ENCODE measurements around the gene IGFBP7. TPM values are rescaled to one million over a fixed set of nuclear protein-coding genes. Genes with fewer than 3 reads are reported as not detected.

Gene IGFBP7, protein sequence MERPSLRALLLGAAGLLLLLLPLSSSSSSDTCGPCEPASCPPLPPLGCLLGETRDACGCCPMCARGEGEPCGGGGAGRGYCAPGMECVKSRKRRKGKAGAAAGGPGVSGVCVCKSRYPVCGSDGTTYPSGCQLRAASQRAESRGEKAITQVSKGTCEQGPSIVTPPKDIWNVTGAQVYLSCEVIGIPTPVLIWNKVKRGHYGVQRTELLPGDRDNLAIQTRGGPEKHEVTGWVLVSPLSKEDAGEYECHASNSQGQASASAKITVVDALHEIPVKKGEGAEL
- polyA plus RNA-seq (ENCODE audit: insufficient read length in 4 of 4), result 100 to 1,000 TPM; 651 to 699 (median 679) TPM

DNA sequence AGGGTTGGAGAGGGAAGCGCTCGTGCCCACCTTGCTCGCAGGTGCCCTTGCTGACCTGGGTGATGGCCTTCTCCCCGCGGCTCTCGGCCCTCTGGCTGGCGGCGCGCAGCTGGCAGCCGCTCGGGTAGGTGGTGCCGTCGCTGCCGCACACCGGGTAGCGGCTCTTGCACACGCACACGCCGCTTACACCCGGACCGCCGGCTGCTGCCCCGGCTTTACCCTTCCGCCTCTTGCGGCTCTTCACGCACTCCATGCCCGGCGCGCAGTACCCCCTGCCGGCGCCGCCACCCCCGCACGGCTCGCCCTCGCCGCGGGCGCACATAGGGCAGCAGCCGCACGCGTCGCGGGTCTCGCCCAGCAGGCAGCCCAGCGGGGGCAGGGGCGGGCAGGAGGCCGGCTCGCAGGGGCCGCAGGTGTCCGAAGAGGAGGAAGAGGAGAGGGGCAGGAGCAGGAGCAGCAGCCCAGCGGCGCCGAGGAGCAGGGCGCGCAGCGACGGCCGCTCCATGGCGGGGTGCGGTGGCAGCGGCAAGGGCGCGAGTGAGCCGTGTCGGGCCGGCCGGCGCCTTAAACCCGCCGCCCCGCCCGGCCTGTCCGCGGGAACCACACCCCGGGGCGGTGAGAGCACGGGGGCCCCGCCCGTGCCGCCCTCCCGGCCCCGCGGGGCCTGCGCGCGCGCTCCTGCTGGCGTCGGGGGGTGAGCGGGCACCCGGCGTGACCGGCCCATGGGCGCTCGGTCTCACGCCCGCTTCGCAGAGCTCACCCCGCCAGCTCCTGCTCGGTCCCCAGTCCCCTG is at the start of gene IGFBP7:
TSS of gene IGFBP7 (minus strand) at position 539 of the 793 bp plus-strand sequence. CDS start at position 505, 34 bp downstream.
- DNase-seq (ENCODE audit: low read depth in 4 of 4, low spot score in 3 of 4), result no peak

DNA sequence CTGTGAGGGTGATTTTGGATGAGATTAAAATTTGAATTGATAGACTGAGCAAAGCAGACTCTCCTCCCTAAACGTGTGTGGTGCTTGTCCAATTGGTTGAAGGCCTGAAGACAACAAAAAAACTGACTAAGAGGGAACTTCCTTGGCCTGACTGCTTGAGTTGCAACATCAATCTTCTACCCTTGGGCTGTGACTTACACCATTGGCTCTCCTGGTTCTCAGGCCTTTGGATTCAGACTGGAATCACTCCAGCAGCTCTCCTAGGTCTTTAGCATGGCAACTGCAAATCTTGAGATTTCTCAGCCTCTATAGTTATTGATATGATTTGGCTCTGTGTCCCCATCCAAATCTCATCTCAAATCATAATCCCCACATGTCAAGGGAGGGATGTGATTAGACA is 49.7 kb upstream of the IGFBP7 start:
- DNase-seq (ENCODE audit: low read depth in 4 of 4, low spot score in 3 of 4), result no peak

DNA sequence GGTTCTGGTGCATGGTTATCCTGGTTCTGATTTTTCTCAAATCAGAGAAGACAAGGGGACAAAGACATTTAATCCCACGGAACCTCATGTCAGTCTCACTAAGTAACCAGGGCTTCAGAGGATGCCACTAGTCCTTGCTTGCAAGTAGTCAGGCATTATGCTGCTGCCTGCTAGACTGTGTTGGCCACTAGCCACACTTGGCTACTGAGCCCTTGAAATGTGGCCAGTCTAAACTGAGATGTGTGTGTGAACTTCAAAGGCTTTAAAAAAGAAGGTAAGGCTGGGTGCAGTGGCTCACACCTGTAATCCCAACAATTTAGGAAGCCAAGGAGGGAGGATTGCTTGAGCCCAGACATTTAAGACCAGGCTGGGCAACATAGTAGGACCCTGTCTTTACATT is 48.6 kb upstream of the IGFBP7 start:
- no peak for DNase-seq (ENCODE audit: low read depth in 4 of 4, low spot score in 3 of 4)

DNA sequence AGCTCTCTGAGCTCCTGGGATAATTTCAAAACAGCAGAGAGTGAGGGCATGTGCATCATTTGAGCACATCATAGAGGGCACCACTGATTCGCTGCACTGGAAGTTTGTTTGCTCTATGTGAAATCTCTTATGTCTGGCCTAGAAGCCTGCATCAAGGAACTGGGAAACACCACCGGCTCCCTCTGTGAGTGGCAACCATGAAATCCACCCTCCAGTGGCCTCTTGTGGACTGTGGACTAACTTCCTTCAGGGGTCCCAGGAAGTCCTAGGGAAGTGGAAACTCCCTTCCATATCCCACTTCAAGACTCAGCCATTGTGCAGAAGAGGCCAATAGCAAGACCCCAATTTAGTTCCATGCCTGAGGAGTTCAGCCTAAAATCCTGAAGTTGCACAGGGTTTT is 48.0 kb upstream of the IGFBP7 start:
- no peak for DNase-seq (ENCODE audit: low read depth in 4 of 4, low spot score in 3 of 4)

DNA sequence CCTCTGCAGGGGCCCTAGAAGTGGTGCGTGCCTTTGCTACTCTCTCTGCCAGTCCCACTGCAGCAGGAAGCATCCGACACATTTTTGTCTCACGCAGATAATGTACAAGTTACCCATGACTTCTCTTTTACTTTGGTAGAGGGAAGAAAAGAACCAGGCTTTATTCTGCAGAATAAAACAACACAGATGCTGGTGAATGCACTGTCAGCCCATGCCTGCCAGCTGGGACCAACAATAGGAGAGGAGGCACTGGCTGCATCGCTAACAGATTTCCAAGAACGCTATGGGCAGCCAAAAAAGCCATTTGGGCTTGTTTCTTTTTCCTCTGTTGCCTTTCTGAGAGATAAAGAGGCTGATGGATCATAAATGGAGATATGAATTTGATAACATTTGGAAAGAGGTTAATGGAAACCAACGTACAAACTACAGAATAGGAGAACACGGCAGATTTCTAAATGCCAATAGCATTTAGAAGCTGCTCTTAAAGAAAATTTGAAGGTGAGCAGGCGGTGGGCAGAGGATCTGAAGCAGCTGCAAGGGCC is 47.5 kb upstream of the IGFBP7 start:
- DNase-seq (ENCODE audit: low read depth in 4 of 4, low spot score in 3 of 4), result no peak

DNA sequence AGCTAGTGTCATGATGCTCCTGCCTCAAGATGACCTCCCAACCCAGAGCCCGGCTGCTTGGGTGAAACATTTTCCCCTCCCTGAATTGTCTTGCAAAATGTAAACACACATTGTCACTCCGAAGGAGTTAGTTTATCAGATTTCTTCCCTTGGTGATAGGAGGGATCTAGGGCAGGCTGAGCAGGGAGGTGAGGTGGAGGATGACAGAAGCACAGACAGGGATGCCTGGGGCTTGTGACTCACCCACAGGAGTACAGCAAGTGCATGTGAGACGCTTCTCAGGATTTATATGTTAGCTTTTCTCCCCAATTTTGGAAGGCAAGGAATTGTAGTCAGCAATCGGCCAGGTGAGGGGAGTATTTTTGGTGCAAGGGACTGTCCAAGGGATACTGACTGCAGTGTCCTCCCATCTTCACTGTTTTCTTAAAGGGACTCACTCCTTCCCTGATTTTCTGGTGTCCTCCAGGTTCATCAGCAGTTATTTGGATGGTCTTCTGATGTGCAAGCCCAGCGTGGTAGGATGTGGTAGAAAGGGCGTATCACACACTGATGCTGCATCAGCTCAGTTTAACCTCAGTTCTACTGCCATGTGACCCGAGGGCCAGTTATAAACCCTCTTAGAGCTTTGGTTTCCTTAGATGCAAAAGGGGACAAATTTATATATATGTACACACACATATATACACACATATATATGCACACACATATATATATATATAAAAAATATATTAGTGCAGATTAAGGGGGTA is 46.2 kb upstream of the IGFBP7 start:
- DNase-seq (ENCODE audit: low read depth in 4 of 4, low spot score in 3 of 4), result no peak

DNA sequence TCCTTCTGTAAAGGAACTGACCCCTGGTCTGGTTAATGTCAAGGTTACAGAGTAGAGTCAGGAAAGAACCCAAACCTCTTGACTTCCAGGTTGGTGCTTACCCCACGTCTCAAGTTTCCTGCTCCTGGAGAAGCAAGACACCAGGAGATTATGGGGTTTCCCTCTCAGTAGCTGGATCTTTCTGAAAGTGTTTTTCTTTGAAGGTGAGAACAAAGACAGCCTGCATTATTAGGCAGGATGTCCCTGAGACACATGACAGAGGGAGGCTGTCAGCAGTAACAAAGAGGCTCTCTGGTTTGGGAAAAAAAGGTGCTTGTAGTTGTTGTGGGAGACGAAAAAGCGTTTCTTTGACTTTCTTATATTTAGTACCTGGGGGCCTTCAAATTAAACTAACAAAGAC is 44.7 kb upstream of the IGFBP7 start:
- DNase-seq (ENCODE audit: low read depth in 4 of 4, low spot score in 3 of 4), result no peak

DNA sequence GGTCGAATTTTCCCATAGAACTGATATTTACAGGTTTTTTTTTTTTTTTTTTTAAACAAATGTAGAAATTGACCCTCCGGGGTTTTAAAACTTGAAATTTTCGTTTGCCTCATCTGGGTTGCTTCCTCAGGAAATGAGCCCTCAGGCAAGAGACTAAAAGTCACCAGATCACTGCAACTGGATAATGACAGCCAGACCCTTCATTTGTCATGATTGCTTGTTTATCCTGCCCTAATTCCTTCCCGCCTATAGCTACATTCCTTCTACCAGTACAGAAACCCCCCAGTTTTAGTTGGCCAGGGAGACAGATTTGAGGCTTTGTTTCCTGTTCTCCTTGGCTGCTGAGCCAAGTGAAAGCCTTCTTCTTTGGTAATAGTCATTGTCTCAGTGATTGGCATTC is 44.0 kb upstream of the IGFBP7 start:
- no peak for DNase-seq (ENCODE audit: low read depth in 4 of 4, low spot score in 3 of 4)

DNA sequence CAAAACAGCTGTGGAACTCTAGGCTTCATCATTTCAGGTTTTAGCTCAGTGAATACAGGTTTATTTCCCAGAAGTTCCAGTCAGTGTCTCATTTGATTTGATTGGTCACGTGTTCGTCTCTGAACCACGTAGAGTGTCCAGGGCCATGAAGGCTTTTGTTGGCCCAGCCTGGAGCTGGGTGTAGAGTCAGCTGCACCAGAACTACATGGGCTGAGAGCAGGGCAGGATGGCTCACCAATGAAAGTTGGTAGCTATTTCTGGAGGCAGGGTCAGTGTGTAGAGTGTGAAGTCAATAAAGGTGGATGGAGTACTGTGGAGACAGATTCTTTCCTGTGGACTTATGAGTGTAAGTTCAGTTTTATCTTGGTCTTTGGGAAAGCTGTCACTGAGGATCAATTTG is 43.0 kb upstream of the IGFBP7 start:
- no peak for DNase-seq (ENCODE audit: low read depth in 4 of 4, low spot score in 3 of 4)

DNA sequence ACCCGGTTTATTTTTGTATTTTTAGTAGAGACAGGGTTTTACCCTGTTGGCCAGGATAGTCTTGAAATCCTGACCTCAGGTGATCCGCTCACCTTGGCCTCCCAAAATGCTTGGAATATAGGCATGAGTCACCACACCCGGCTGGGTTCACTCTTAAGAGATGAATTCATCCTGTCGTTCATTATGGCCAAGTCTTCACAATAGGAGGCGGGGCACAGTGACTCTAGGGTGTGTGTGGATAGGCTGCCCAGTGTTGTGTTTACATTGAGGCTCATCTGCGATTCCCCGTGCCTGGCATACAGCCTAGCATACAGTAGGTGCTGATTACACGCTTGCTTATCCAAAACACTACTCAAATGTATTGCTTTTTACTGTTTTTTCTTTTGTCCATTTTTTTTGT is 41.3 kb upstream of the IGFBP7 start:
- DNase-seq (ENCODE audit: low read depth in 4 of 4, low spot score in 3 of 4), result no peak

DNA sequence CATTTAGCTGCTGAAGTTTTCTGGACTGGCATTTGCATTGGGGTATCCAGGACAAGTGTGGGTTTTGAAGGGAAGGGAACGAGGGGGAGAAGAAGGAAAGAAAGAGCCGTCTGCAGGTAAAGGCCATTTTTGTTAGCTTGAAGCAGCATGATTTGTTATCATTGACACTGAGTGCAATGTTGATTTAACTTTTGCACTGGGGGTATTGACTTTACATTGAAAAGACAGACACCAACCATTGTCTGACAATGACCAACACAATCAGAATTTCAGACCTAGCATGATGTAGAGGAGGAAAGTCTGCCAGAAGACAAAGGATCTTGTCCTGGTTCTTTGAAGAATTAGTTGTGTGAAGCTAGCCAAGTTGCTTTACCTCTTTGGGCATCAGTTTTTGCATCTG is 39.6 kb upstream of the IGFBP7 start:
- DNase-seq (ENCODE audit: low read depth in 4 of 4, low spot score in 3 of 4), result no peak

DNA sequence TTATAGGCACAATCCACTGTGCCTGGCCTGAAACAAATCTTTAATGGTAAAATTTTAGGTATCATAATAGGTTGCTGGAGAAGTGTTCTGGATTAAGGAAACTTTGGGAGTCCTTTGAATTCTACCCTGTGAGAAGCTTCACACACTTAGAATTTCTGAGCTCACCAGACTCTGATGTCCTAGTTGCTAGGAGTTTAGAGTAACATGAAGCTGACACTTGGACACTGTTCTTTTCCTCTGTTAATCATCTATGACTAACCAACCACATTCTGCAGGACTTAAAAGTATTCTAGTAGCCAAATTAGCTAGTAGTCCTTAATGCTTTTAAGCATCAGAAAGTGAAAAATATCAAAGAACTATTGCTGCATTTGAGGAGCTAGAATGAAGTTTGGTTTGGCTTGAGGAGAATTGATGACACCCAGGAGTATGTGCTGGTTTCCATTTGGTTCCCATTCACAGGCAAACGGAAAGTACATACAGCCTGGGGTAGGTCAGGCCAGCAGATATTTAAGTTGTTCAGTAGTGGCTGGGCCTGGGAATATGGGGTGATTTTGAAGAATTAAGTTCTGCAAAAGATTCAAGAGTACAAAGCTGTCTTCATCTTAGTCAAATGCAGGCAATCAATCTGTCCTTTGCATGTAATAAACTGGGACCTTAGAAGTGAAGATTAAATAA is 38.8 kb upstream of the IGFBP7 start:
- no peak for DNase-seq (ENCODE audit: low read depth in 4 of 4, low spot score in 3 of 4)

DNA sequence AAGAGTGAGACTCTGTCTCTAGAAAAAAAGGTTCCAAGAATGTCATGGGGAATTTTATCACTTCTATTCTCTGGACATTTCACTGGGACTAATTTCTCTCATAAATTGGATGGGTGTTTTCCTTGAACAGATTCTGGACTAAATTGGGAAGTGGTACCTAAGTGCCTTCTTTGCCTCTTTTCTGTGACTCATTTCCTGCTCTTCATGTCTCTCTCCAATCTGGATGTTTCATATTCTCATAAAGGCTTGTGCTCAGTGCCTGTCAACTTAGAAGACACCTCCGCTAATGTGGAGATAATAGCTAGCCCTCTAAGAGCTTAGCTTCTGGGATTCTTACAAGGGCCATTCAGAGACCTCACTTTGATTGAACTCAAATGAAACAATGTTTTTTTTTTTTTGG is 38.0 kb upstream of the IGFBP7 start:
- DNase-seq (ENCODE audit: low read depth in 4 of 4, low spot score in 3 of 4), result no peak

DNA sequence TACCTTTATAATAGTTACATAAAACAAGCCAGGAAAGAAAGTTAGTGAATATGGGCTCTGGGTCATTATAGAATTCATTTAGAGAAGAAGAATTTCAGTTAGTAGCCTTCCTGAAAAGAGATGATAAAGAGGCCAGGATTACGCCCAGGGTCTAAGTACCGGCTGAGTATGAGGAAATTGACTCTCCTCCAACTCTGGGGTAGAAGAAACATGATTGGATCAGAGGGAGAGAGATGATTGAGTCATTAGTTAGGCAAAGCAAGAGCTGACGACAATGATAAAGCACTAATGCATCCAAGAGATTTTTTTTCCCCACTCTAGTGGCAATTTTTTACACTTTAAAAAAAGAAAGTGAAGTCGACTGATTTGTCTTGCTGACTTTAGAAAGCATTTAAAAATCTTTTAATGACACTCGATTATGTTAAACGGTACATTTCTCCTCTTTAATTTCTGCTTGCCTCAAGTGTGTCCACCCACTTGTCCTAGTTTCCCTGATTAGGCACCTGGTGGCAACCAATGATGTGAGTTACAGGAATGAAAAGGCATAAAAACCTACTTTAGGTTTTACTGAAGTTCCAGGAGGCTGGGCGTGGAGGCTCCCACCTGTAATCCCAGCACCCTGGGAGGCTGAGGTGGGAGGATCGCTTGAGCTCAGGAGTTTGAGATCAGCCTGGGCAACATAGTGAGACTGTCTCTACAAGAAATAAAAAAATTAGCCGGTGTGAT is 37.3 kb upstream of the IGFBP7 start:
- DNase-seq (ENCODE audit: low read depth in 4 of 4, low spot score in 3 of 4), result no peak

DNA sequence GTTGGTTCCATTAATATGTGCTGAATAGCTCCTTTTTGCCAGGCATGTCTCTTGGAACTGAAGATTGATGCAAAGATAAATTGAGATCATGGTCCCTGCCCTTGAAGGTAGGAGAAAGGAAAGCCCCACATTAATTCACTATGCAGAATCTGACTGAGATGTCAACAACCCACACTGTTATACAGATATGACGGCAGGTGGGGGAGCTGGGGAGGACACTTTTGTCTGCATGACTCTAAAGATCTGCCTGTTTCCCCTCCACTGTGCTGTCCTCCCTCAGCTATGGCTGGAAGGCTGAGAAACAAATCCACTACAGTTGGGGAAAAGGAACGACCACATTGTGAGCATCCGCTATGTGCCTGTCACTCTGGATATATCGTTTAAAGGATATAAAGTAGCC is 36.3 kb upstream of the IGFBP7 start:
- DNase-seq (ENCODE audit: low read depth in 4 of 4, low spot score in 3 of 4), result no peak

DNA sequence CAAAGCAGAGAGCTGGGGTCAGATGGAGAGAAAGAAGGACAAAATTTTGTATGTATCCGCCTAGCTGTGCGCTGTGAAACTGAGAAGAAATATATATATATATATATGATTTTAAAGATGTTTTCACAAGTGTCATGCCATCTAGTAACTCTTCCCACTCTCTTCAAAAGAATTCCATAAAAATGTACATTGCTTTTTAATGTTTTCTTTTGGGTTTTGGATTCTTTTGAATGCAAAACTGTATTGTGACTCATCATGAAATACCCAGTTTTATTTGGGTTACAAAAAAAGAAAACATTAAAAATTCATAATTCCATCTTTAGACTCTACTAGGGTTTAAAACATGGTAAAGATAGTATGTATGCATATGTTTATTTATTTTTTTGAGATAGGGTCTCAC is 34.3 kb upstream of the IGFBP7 start:
- no peak for DNase-seq (ENCODE audit: low read depth in 4 of 4, low spot score in 3 of 4)

DNA sequence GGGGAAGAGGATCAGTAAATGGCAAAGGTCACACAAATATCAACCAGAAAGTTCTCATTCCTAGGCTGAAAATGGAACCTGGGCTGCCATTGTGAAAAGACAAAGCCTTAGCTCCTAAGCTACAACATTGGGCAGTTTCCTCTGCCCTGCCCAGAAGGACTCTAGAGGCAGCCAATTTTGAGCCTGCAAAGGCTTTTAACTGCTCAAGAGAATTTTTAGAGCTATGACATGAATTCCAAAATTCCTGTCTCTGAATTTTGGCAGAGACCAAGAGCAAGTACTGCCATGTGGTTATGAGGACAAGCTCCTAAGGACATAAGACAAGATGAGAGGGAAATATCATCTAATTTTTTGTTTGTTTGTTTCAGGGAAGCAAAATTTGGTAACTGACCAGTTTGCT is 29.6 kb upstream of the IGFBP7 start:
- no peak for DNase-seq (ENCODE audit: low read depth in 4 of 4, low spot score in 3 of 4)

DNA sequence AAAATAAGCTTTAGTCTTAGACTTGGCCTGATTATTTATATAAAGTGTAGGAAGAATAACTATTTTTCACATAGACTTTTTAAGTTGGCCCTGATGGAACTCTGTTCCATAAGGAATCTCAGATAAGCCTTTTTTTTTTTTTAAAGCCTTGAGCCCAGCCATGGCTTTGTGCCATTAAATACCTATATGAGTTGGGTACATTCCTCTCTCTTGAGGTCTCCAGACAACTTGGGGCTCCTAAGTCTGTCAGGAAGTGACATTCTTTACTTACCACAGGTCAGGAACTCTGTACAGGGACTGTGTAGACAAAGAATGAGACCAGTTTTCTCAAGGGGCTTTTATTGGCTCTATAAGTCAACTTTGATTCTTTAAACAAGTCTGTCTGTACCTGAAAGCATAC is 27.1 kb upstream of the IGFBP7 start:
- DNase-seq (ENCODE audit: low read depth in 4 of 4, low spot score in 3 of 4), result no peak

DNA sequence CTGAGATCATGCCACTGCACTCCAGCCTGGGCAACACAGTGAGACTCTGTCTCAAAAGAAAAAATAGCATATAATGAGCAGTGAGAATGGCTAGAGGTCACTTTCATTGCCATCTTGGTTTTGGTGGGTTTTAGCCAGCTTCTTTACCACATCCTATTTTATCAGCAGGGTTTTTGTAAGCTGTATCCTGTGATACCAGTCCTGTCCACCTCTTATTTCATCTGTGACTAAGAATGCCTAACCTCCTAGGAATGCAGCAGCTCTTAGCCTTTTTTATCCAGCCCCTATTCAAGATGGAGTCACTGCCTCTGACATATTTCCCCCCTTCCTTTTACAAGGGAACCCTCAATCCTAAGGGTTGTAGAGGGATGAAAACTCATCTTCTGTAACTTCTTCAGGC is 26.1 kb upstream of the IGFBP7 start:
- no peak for DNase-seq (ENCODE audit: low read depth in 4 of 4, low spot score in 3 of 4)

DNA sequence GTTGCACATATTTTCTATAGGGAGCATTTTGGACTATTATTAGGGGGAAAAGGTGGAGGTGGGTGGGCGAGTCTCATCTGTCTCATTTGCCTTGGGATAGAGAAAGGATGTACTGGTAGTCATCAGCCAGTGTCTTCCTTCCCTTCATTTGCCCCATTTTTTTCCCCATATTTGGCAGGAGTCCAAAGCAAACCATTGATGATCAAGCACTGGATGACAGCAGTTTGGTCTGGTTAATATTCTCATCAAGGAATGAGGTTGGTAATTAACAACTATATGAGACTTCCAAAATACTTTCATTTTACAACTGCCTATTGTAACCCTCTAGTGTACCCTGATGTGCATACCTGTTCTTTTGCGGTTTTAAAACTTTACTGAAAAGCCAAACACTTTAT is 22.6 kb upstream of the IGFBP7 start:
- DNase-seq (ENCODE audit: low read depth in 4 of 4, low spot score in 3 of 4), result no peak
